ENCODE measurements around the gene CAPZA1.

DNA sequence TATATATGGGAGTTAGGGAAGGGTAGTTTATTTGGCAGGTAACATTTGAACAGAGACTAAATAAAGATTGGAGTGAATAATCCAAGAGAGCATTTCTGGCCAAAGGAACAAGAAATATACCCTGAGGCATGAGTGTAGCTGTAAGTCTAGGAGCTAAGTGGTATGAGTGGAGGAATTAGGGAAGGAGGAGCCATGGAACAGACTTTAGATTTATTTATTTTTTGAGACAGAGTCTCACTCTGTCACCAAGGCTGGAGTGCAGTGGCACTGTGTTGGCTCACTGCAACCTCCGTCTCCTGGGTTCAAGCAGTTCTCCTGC lies 18.4 kb downstream of the CAPZA1 start:
- TF ChIP-seq, protein P1, sequence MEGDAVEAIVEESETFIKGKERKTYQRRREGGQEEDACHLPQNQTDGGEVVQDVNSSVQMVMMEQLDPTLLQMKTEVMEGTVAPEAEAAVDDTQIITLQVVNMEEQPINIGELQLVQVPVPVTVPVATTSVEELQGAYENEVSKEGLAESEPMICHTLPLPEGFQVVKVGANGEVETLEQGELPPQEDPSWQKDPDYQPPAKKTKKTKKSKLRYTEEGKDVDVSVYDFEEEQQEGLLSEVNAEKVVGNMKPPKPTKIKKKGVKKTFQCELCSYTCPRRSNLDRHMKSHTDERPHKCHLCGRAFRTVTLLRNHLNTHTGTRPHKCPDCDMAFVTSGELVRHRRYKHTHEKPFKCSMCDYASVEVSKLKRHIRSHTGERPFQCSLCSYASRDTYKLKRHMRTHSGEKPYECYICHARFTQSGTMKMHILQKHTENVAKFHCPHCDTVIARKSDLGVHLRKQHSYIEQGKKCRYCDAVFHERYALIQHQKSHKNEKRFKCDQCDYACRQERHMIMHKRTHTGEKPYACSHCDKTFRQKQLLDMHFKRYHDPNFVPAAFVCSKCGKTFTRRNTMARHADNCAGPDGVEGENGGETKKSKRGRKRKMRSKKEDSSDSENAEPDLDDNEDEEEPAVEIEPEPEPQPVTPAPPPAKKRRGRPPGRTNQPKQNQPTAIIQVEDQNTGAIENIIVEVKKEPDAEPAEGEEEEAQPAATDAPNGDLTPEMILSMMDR (IDR thresholded peaks at IDR 0.05; ENCODE audit: poor library complexity, severe bottlenecking), result no peak
- TF ChIP-seq EP300 (conservative IDR thresholded peaks at IDR 0.05; ENCODE audit: poor library complexity, severe bottlenecking), result no peak
- TF ChIP-seq SMC3 (conservative IDR thresholded peaks at IDR 0.05; ENCODE audit: poor library complexity), result no peak
- TF ChIP-seq EZH2 (IDR thresholded peaks at IDR 0.05; ENCODE audit: borderline replicate concordance, insufficient read depth, low read length, poor library complexity, severe bottlenecking), result no peak
- TF ChIP-seq POLR2AphosphoS5 (IDR thresholded peaks at IDR 0.05), result no peak
- TF ChIP-seq MXI1 (conservative IDR thresholded peaks at IDR 0.05; ENCODE audit: poor library complexity, severe bottlenecking), result no peak
- TF ChIP-seq TAF1 (IDR thresholded peaks at IDR 0.05; ENCODE audit: low read depth), result no peak
- TF ChIP-seq, protein P2, sequence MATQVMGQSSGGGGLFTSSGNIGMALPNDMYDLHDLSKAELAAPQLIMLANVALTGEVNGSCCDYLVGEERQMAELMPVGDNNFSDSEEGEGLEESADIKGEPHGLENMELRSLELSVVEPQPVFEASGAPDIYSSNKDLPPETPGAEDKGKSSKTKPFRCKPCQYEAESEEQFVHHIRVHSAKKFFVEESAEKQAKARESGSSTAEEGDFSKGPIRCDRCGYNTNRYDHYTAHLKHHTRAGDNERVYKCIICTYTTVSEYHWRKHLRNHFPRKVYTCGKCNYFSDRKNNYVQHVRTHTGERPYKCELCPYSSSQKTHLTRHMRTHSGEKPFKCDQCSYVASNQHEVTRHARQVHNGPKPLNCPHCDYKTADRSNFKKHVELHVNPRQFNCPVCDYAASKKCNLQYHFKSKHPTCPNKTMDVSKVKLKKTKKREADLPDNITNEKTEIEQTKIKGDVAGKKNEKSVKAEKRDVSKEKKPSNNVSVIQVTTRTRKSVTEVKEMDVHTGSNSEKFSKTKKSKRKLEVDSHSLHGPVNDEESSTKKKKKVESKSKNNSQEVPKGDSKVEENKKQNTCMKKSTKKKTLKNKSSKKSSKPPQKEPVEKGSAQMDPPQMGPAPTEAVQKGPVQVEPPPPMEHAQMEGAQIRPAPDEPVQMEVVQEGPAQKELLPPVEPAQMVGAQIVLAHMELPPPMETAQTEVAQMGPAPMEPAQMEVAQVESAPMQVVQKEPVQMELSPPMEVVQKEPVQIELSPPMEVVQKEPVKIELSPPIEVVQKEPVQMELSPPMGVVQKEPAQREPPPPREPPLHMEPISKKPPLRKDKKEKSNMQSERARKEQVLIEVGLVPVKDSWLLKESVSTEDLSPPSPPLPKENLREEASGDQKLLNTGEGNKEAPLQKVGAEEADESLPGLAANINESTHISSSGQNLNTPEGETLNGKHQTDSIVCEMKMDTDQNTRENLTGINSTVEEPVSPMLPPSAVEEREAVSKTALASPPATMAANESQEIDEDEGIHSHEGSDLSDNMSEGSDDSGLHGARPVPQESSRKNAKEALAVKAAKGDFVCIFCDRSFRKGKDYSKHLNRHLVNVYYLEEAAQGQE (IDR thresholded peaks at IDR 0.05; ENCODE audit: borderline replicate concordance), result no peak

Measured in neural cell (in vitro differentiated cells).